ENCODE data around the gene DNAH2. TPM values are rescaled to one million over a fixed set of nuclear protein-coding genes. Genes with fewer than 3 reads are reported as not detected.
A peak's percentile ranks its signal among the peaks of the same experiment; 100 is the strongest.

DNAH2 gene
- total RNA-seq, 4 donors from 2014 or later: under 0.01 to 1.4 (median 0.48) TPM

GRCh38 chr17:7838090-7839075 is 120.8 kb downstream of the DNAH2 start:
- peak in 1 of 2 donors; percentile 48 for DNase-seq
- Histone ChIP-seq H3K4me3 (peak overlapping the region in 1 of 2 donors; percentile 61), H3K9me3 (no peaks in the 10 kb centered on the region), H3K36me3 (no peaks in the 10 kb centered on the region), H3K27ac (peak overlapping the region; percentile 93 to 98), H3K27me3 (no peaks in the 10 kb centered on the region), H3K4me1 (peaks cover 8 to 10% of the 10 kb centered on the region in 2 donors)
- intact Hi-C loops (cut with DNase I; ENCODE audit: low total_unique reads): no loop called here
- TF ChIP-seq POLR2A (IDR thresholded peaks at IDR 0.05): no peak
- TF ChIP-seq, protein P1, sequence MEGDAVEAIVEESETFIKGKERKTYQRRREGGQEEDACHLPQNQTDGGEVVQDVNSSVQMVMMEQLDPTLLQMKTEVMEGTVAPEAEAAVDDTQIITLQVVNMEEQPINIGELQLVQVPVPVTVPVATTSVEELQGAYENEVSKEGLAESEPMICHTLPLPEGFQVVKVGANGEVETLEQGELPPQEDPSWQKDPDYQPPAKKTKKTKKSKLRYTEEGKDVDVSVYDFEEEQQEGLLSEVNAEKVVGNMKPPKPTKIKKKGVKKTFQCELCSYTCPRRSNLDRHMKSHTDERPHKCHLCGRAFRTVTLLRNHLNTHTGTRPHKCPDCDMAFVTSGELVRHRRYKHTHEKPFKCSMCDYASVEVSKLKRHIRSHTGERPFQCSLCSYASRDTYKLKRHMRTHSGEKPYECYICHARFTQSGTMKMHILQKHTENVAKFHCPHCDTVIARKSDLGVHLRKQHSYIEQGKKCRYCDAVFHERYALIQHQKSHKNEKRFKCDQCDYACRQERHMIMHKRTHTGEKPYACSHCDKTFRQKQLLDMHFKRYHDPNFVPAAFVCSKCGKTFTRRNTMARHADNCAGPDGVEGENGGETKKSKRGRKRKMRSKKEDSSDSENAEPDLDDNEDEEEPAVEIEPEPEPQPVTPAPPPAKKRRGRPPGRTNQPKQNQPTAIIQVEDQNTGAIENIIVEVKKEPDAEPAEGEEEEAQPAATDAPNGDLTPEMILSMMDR (IDR thresholded peaks at IDR 0.05): no peak

DNA sequence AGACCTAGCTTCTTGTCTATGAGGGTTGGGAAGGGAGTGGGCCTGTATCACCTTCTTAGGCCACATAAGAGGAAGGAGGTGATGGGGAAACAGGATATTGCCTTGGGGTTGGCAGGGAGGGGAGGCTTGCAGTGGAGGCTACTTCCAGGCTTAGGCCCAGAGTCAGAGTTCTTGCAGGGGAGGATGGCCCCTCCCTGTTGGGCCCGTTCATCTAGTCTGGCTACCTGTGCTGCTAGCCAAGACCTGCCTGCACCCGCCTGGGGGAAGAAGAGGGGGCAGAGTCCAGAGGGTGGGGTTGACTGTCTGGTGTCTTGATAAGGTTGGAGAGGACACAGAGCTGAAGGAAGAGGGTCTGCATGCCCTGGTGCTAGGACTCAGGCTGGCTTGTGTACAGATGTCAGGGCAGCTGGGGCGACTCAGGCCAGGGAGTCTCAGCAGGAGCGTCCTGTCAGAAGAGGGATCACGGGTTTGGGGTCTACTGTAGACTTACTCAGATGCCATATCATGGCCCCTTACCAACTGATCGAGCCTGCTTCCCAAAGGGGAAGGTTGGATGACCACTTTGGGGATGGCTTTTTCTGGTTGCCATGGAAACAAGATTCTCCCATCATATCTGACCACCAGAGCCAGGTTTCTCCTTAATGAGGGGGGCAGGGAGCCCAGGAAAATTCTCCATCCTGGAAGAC is 121.8 kb downstream of the DNAH2 start:
- H3K27ac ChIP-seq: peak overlapping the region; percentile 93 to 98
- H3K9me3 ChIP-seq: no peaks in the 10 kb centered on the region
- no peaks in the 10 kb centered on the region for H3K27me3 ChIP-seq
- no peak for DNase-seq
- no peak overlapping the region for H3K4me3 ChIP-seq
- TF ChIP-seq POLR2A (IDR thresholded peaks at IDR 0.05): no peak
- TF ChIP-seq, protein P1 (IDR thresholded peaks at IDR 0.05): no peak
- no peaks in the 10 kb centered on the region for H3K36me3 ChIP-seq
- peaks cover 8 to 10% of the 10 kb centered on the region in 2 donors for H3K4me1 ChIP-seq
- intact Hi-C loops (cut with DNase I; ENCODE audit: low total_unique reads): no loop called here

- H3K9me3 ChIP-seq: no peaks in the 10 kb centered on the region
- no peak for TF ChIP-seq POLR2A (IDR thresholded peaks at IDR 0.05)
- TF ChIP-seq, protein P1 (IDR thresholded peaks at IDR 0.05): no peak
- peak overlapping the region; percentile 93 to 95 for H3K27ac ChIP-seq
- intact Hi-C loops (cut with DNase I; ENCODE audit: low total_unique reads): no loop called here
- H3K4me1 ChIP-seq: peaks cover 8 to 10% of the 10 kb centered on the region in 2 donors
- H3K27me3 ChIP-seq: no peaks in the 10 kb centered on the region
- no peaks in the 10 kb centered on the region for H3K36me3 ChIP-seq
- DNase-seq: no peak
- no peak overlapping the region for H3K4me3 ChIP-seq
Observed at GRCh38 chr17:7839876-7840261, 122.3 kb downstream of the DNAH2 start.

- DNase-seq: no peak
- no peaks in the 10 kb centered on the region for H3K27me3 ChIP-seq
- TF ChIP-seq POLR2A (IDR thresholded peaks at IDR 0.05): no peak
- TF ChIP-seq, protein P1 (IDR thresholded peaks at IDR 0.05): no peak
- intact Hi-C loops (cut with DNase I; ENCODE audit: low total_unique reads): no loop called here
- H3K36me3 ChIP-seq: no peaks in the 10 kb centered on the region
- H3K27ac ChIP-seq: peak overlapping the region; percentile 95 to 99
- H3K4me3 ChIP-seq: no peak overlapping the region
- H3K9me3 ChIP-seq: no peaks in the 10 kb centered on the region
- peaks cover 12 to 15% of the 10 kb centered on the region in 2 donors for H3K4me1 ChIP-seq
Observed at GRCh38 chr17:7840441-7840840, 122.9 kb downstream of the DNAH2 start.
